Osteocyte (in vitro differentiated cells): ENCODE data around the gene LETM1. TPM values are rescaled to one million over a fixed set of nuclear protein-coding genes. Genes with fewer than 3 reads are reported as not detected.

ENCODE experiments used
- DNase-seq: peaks from one replicate; pipeline ENCODE4 v3.0.0; 2021; ENCODE audit warnings: mixed read lengths; ENCODE audit not compliant: unreplicated experiment; ENCODE audit errors: extremely low spot score
- H3K27ac Mint-ChIP-seq: one replicate; pipeline ENCODE4 v1.8.0; 2021; ENCODE audit warnings: mild to moderate bottlenecking, mixed read lengths; ENCODE audit not compliant: unreplicated experiment
- H3K27me3 Mint-ChIP-seq: one replicate; pipeline ENCODE4 v1.8.0; 2021; ENCODE audit warnings: mixed read lengths; ENCODE audit not compliant: unreplicated experiment
- H3K36me3 Mint-ChIP-seq: one replicate; pipeline ENCODE4 v1.8.0; 2021; ENCODE audit warnings: mixed read lengths; ENCODE audit not compliant: unreplicated experiment
- H3K4me1 Mint-ChIP-seq: one replicate; pipeline ENCODE4 v1.8.0; 2021; ENCODE audit warnings: mixed read lengths; ENCODE audit not compliant: unreplicated experiment
- H3K4me3 Mint-ChIP-seq: one replicate; pipeline ENCODE4 v1.8.0; 2021; ENCODE audit warnings: mild to moderate bottlenecking, moderate library complexity, mixed read lengths; ENCODE audit not compliant: unreplicated experiment
- H3K9me3 Mint-ChIP-seq: one replicate; pipeline ENCODE4 v1.8.0; 2021; ENCODE audit warnings: mixed read lengths; ENCODE audit not compliant: unreplicated experiment
- CTCF ChIP-seq: fragments of 200-600 bp; sonication (generic); IDR thresholded peaks from 2 replicates; pipeline ENCODE4 v1.5.0; 2021; ENCODE audit warnings: antibody characterized with exemption, mild to moderate bottlenecking, moderate library complexity
- total RNA-seq: library from RNA; stranded (reverse); gene quantifications from 2 replicates; pipeline ENCODE4 v1.2.1, GENCODE V29; 2021

LETM1 gene
- total RNA-seq, 1 donor from 2014 or later, result 48.2 TPM

GRCh38 chr4:1765409-1766072, 90.4 kb downstream of the LETM1 start:
- Mint-ChIP-seq H3K4me3 (no peak overlapping the region), H3K27ac (no peak overlapping the region), H3K9me3 (no peaks in the 10 kb centered on the region)

GRCh38 chr4:1764670-1765069, 91.3 kb downstream of the LETM1 start:
- Mint-ChIP-seq H3K4me1 (peaks cover 5% of the 10 kb centered on the region), H3K27ac (no peak overlapping the region), H3K27me3 (no peaks in the 10 kb centered on the region), H3K36me3 (no peaks in the 10 kb centered on the region), H3K9me3 (no peaks in the 10 kb centered on the region), H3K4me3 (no peak overlapping the region)
- no peak for DNase-seq
- TF ChIP-seq CTCF, result no peak

More at GRCh38 chr4:1765409-1766072, 90.4 kb downstream of the LETM1 start:
- no peaks in the 10 kb centered on the region for H3K27me3 Mint-ChIP-seq
- no peak for DNase-seq
- no peaks in the 10 kb centered on the region for H3K36me3 Mint-ChIP-seq
- peaks cover 5% of the 10 kb centered on the region for H3K4me1 Mint-ChIP-seq
- TF ChIP-seq CTCF, result no peak

GRCh38 chr4:1763550-1764080, 92.3 kb downstream of the LETM1 start:
- Mint-ChIP-seq H3K4me1 (peaks cover 5% of the 10 kb centered on the region), H3K9me3 (no peaks in the 10 kb centered on the region), H3K4me3 (no peak overlapping the region), H3K36me3 (no peaks in the 10 kb centered on the region), H3K27ac (no peak overlapping the region), H3K27me3 (no peaks in the 10 kb centered on the region)
- DNase-seq, result no peak
- no peak for TF ChIP-seq CTCF

- no peak overlapping the region for H3K4me3 Mint-ChIP-seq
- no peaks in the 10 kb centered on the region for H3K36me3 Mint-ChIP-seq
- no peaks in the 10 kb centered on the region for H3K27me3 Mint-ChIP-seq
- TF ChIP-seq CTCF, result no peak
- DNase-seq, result no peak
- H3K9me3 Mint-ChIP-seq, result no peaks in the 10 kb centered on the region
- peaks cover 3% of the 10 kb centered on the region for H3K4me1 Mint-ChIP-seq
- H3K27ac Mint-ChIP-seq, result no peak overlapping the region
Measured at GRCh38 chr4:1763070-1763549, 92.8 kb downstream of the LETM1 start.

GRCh38 chr4:1762264-1763010, 93.5 kb downstream of the LETM1 start:
- no peaks in the 10 kb centered on the region for H3K36me3 Mint-ChIP-seq
- H3K27ac Mint-ChIP-seq, result no peak overlapping the region
- H3K4me3 Mint-ChIP-seq, result no peak overlapping the region
- no peaks in the 10 kb centered on the region for H3K27me3 Mint-ChIP-seq
- TF ChIP-seq CTCF, result no peak
- DNase-seq, result no peak
- H3K9me3 Mint-ChIP-seq, result no peaks in the 10 kb centered on the region
- no peaks in the 10 kb centered on the region for H3K4me1 Mint-ChIP-seq
